Cerebellar nuclear complex (tissue), 1 donor: Measurements from ENCODE around the gene ENOX2.

ENCODE experiments used
- DNase-seq, 2 experiments: peaks; one replicate each; lab custom pipeline; 2025; lab: John Stamatoyannopoulos, UW

Gene ENOX2

GRCh38 chrX:130700629-130701028 is 202.4 kb downstream of the ENOX2 start:
- no peak for DNase-seq

DNA sequence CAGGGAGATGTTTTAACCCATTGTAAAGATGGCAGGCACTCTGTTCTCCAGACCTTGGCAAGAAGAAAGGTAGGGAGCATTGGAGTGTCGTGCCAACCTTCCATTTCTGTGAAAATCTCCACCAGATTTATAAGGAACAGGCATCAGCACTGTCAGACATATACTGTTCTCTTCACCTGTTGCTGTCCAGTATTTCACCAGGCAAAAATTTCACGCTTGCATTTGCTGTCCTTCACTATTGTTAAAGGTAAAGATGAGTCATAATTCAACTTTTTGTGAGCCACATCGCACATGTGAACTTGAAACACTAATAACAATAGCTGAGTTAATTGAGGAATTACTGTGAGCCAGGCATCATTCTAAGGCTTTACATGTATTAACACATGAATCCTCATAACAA is 203.4 kb downstream of the ENOX2 start:
- no peak for DNase-seq

DNA sequence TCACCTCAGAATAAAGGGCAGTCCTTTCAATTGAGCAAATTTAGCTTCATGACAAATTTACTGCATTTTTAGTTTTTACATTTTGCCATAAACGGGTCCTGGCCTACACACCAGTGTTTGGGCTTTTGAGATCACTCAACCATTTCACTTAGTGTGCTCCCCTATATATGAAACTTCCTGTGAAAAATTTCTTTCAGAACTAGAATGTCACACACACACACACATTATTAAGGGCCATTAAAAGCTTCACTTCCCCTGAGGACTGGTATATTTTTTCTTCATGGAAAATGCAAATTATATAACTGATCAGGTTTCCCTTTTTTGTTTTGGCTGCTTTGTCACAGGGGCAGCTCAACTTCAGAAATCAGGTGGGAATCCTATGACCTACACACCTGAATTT is 206.5 kb downstream of the ENOX2 start:
- DNase-seq, result no peak

GRCh38 chrX:130695931-130696330 is 207.1 kb downstream of the ENOX2 start:
- no peak for DNase-seq

GRCh38 chrX:130694983-130695382 is 208.0 kb downstream of the ENOX2 start:
- no peak for DNase-seq

- DNase-seq, result no peak
Measured at GRCh38 chrX:130691576-130691975, 211.4 kb downstream of the ENOX2 start.

- no peak for DNase-seq
Measured at GRCh38 chrX:130688360-130688759, 214.6 kb downstream of the ENOX2 start.

- no peak for DNase-seq
Measured at GRCh38 chrX:130682990-130683389, 220.0 kb downstream of the ENOX2 start.

GRCh38 chrX:130680164-130681035 is 222.6 kb downstream of the ENOX2 start:
- DNase-seq, result no peak

DNA sequence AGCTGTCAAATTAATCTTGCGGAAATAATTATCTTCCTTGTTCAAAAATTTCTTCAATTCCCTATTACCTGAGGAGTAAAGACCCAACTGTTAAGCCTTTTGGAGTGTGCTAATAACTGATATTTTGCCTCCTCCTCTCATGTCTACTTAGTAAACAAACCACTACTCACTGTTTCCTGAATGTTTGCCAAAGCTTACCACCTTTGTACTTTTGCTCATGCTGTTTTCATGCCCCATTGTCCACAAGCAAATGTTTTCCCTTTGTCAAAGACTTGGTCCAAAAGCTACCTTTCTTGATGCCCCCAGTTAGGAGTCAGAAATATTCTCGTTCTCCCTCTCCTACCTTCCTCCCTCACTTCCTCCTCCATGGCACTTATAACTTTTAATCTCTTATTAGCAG is 226.1 kb downstream of the ENOX2 start:
- DNase-seq, result no peak

GRCh38 chrX:130672214-130672613 is 230.8 kb downstream of the ENOX2 start:
- no peak for DNase-seq

- no peak for DNase-seq
Measured at GRCh38 chrX:130669233-130669632, 233.8 kb downstream of the ENOX2 start.

- DNase-seq, result no peak
Measured at GRCh38 chrX:130665263-130665662, 237.7 kb downstream of the ENOX2 start.

DNA sequence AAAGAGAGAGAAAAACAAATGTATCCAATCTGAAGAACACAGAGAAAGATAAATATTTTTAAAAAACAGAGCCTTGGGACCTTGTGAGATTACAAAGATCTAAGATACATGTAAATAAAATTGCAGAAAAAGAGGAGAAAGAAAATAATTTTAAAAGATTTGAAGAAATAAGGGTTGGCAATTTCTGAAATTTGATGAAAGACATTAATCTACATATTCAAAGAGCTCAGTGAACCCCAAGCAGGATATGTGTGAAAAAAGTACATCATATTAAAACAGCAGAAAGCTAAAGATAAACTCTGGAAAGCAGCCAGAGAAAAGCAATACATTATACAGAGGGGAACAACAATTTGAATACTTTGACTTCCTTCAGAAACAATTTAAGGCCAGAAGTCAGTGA is 244.7 kb downstream of the ENOX2 start:
- DNase-seq, result no peak

- DNase-seq, result no peak
Measured at GRCh38 chrX:130654409-130654950, 248.5 kb downstream of the ENOX2 start.

- DNase-seq, result no peak
Measured at GRCh38 chrX:130652824-130653578, 250.0 kb downstream of the ENOX2 start.

DNA sequence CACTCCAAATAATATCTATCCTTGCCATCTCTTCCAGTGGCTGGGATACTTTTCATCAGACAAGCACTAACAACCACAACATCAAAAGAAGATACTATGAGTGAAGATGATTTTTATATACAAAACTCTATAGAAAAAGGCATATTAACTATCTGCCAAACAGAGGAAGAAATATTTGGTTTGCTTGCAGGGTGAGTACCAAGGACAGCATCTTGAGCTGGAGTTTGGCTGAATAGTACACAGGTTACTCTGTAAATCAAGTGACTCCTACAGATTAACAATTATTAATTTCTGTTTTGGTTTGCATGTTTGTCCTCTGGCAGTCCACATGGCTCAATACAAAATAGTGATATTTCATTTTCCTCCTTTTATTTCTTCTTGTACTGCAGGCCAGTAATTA is 253.3 kb downstream of the ENOX2 start:
- no peak for DNase-seq

- DNase-seq, result no peak
Measured at GRCh38 chrX:130647468-130647867, 255.5 kb downstream of the ENOX2 start.

DNA sequence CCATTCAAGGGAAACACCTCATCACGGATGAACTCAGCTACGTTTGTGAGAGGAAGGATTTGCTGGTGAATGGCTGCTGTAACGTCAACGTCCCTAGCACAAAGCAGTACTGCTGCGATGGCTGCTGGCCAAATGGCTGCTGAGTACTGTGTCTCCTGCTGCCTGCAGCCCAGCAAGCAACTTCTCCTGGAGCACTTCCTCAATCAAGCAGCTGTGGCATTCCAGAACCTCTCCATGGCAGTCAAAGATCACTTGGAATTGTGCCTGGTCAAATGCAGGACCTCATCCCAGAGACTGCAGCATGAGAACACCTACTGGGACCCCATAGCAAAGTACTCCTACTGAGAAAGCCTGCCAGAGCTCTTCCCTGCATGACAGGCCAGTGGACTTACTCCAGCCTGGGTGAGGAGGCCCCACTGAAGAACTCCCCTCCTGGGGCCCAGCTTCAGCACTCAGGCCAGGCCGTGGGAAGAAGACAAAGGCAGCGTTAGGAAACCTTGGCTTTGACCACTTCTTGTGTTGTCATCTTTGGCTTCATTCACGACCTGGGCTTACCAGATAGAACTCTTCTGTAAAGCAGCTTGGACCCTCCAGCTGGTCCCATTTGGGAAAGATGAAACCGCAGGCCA is 256.9 kb downstream of the ENOX2 start:
- DNase-seq, result no peak

- no peak for DNase-seq
Measured at GRCh38 chrX:130637591-130637990, 265.4 kb downstream of the ENOX2 start.

DNA sequence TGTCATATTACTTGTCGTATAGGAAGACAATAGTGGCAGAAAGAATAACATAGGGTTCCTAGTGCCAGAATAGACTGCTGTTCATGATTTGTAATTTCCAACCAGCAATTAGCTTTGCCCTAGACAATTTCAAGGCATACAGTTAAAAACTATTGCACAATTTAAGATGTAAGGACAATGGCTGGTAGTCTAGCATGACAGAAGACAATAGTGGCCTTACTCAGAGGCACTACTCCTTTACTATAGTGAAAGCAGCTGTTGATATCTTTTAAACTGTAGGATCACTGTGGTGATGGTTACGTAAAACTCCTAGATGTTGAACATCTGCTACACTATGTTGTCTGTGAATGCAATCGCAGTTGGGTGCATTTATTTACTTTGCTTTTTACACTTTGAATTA is 266.7 kb downstream of the ENOX2 start:
- no peak for DNase-seq

DNA sequence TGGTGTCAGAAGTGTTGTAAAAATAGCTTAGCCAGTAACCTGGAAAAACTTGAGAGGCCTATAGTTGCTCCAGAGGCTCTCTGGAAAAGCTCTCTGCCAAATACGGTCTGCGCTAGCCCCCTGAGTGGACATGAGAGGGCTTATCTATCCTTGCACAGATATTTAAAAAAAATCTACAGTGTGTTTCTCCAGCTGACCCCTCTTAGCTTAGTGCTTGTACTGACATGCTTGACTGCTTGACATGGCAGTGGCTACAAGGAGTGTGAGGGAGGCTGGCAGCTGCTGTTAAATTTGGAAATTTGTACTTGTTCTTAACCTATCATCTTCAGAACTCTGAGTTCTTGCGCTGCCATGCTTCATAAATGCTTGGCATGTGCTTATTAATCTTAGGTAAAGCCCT is 272.0 kb downstream of the ENOX2 start:
- no peak for DNase-seq

DNA sequence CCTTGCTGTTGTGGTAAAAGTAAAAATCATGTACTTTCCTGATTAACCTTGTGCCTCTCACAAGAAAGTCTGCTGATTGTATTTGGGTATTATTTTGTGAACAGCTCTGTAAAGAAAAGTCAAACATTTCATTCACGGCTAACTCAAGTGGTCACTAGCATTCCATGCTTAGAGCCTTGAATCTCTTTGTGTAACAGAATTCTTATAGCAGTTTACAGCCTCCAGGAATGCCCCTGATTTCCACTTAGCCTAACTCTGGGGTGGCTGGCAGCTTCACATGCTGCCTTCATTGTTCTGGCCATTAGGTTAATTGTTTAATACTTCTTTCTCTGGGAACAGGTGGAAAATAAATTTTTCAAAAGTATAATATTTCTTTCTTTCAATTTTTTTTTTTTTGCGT is 274.5 kb downstream of the ENOX2 start:
- no peak for DNase-seq
